AG04450 (cell line): ENCODE measurements around the gene REEP3. TPM values are rescaled to one million over a fixed set of nuclear protein-coding genes. Genes with fewer than 3 reads are reported as not detected.
A peak's percentile ranks its signal among the peaks of the same experiment; 100 is the strongest.

Experiments used
- CTCF ChIA-PET: fragments of 300-600, 350-600 bp; formaldehyde crosslinking; extraction: SDS; loops from one replicate; lab custom pipeline; 2022; ENCODE audit warnings: antibody characterized with exemption, inconsistent platforms; lab: Charles Lee
- POLR2A ChIA-PET: fragments of 350-600 bp; formaldehyde crosslinking; extraction: SDS; loops from one replicate; lab custom pipeline; 2021; ENCODE audit warnings: antibody characterized with exemption, inconsistent platforms; lab: Yijun Ruan, JAX
- DNase-seq: peaks from one replicate; pipeline ENCODE4 v3.0.0-alpha.2; 2011; ENCODE audit warnings: low read depth, low spot score
- H3K27ac ChIP-seq: one replicate; pipeline ENCODE4 v1.5.1; 2012; ENCODE audit warnings: low read depth, low read length, control low read depth
- H3K27me3 ChIP-seq: one replicate; pipeline ENCODE4 v1.6.0; 2012; ENCODE audit warnings: low read length; ENCODE audit not compliant: control insufficient read depth, insufficient read depth
- H3K4me3 ChIP-seq: 2 replicates; pipeline ENCODE4 v1.5.1; 2011; ENCODE audit warnings: mild to moderate bottlenecking, low read depth, low read length, control low read depth
- H3K9me3 ChIP-seq: 2 replicates; pipeline ENCODE4 v1.5.1; 2012; ENCODE audit warnings: low read length; ENCODE audit not compliant: control insufficient read depth, insufficient read depth
- CTCF ChIP-seq: IDR thresholded peaks from 2 replicates; pipeline ENCODE4 v1.5.1; 2011; ENCODE audit warnings: low read depth, low read length, control low read depth, inconsistent platforms
- polyA plus RNA-seq: library from polyadenylated mRNA; depleted of rRNA; stranded (reverse); fragments of >200 nt; gene quantifications from 2 replicates; pipeline ENCODE4 v1.2.3, GENCODE V29; 2011

Gene REEP3
- polyA plus RNA-seq, 1 experiment, result 36.5 TPM

- ChIA-PET CTCF (no interaction called here), POLR2A (no interaction called here)
- Histone ChIP-seq H3K27me3 (no peaks in the 10 kb centered on the region), H3K27ac (no peak overlapping the region), H3K4me3 (no peak overlapping the region), H3K9me3 (no peaks in the 10 kb centered on the region)
- no peak for DNase-seq
- no peak for TF ChIP-seq CTCF
These were observed 67.4 kb downstream of the REEP3 start for GRCh38 chr10:63588436-63589167.

DNA sequence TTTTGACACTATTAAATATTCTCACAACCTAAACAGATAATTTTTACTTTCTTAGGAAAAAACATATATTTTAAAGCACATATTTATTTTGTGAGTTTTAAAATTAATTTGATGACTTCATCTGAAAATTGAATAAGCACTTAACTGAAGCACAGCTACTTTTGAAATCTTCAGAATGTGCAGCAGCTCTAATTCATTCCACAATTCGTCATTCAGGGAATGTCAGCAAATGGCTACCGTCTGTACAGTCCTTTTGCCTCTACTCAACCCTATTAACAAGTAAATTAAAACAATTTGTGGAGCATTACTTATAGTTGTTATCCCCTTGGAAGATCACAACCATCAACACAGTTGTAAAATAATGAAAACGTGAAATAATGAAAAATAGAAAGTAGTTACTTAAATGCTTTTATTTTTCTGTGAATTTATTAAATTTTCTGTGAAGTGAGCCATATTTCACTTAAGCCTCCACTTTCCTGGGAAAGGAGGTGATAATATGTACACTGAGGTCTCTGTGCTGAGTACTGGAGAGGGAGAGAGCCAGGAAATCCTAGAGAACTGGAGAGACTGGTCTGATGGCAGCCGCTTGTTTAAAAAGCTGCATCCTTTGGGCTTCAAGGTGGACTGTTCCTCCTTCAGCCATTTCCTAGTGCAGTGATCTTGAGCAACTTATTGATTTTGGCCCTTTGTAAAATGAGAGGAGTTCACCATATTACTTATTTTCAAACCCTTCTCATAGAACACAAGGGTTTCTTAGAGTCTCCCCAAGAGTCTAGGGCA lies 70.6 kb downstream of the REEP3 start:
- TF ChIP-seq CTCF, result no peak

GRCh38 chr10:63593576-63593975 lies 72.4 kb downstream of the REEP3 start:
- DNase-seq, result no peak
- POLR2A ChIA-PET, result no interaction called here

More for the DNA sequence above, 70.6 kb downstream of the REEP3 start:
- DNase-seq, result no peak
- CTCF ChIA-PET, result no interaction called here
- H3K9me3 ChIP-seq, result no peaks in the 10 kb centered on the region
- H3K27me3 ChIP-seq, result no peaks in the 10 kb centered on the region
- no peak overlapping the region for H3K4me3 ChIP-seq
- POLR2A ChIA-PET, result no interaction called here
- no peak overlapping the region for H3K27ac ChIP-seq

DNA sequence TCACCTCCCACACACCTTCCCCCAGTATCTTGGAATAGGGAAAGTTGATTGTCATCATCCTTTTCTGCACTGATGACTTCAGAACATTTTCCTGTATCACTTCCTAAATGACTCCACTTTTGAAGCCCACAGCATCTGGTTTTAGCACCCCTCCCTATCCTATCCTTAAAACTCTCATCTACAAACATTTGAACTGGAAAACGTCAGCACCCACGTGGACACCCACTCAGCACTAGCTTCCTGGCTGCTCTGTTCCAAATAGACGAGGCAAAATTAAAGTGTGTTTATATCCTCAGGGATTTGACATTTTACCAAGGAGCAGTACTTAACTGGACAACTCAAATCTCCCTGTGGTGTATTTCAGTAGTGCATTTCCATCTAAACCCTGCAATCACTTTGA lies 73.9 kb downstream of the REEP3 start:
- TF ChIP-seq CTCF, result peak; percentile 23; the same call in 1 of the 2 replicates
- no peak overlapping the region for H3K27ac ChIP-seq
- CTCF ChIA-PET, result no interaction called here
- POLR2A ChIA-PET, result no interaction called here
- H3K4me3 ChIP-seq, result no peak overlapping the region
- DNase-seq, result peak; percentile 3
- H3K9me3 ChIP-seq, result no peaks in the 10 kb centered on the region
- no peaks in the 10 kb centered on the region for H3K27me3 ChIP-seq

More at GRCh38 chr10:63593576-63593975, 72.4 kb downstream of the REEP3 start:
- Histone ChIP-seq H3K9me3 (no peaks in the 10 kb centered on the region), H3K27ac (no peak overlapping the region), H3K27me3 (no peaks in the 10 kb centered on the region), H3K4me3 (no peak overlapping the region)
- TF ChIP-seq CTCF, result no peak
- CTCF ChIA-PET, result no interaction called here

DNA sequence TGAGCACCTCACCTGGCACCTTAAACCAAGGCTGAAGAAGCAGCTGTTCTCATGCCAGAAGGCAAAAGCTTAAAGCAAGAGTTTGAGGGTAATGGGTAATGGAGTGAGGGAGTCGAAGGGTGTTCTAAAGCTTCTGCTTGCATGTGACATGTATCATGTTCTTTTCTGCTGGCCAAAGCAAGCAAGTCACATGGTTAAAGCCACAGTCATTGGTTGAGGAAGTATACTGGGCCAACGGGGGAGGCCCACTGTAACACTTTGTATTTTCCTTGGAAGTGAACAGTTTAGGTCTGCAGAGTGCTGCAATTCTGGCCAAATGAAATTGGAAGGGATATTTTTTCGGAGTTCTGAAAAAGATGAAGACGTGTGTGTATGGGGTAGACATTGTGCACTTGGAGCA lies 75.7 kb downstream of the REEP3 start:
- no peak overlapping the region for H3K4me3 ChIP-seq
- H3K27me3 ChIP-seq, result no peaks in the 10 kb centered on the region
- H3K9me3 ChIP-seq, result no peaks in the 10 kb centered on the region
- ChIA-PET POLR2A (no interaction called here), CTCF (no interaction called here)
- H3K27ac ChIP-seq, result no peak overlapping the region
- TF ChIP-seq CTCF, result no peak
- DNase-seq, result no peak
